GM12875 (cell line): ENCODE data around the gene NFKB1.
"Not testable (repeated sequence)": the region's sequence is repeated elsewhere in the genome, so short reads cannot be mapped to it uniquely, and the experiment has no call there.

ENCODE experiments used
- H3K4me3 ChIP-seq: one replicate; pipeline ENCODE4 v1.5.1; 2011; ENCODE audit warnings: low read depth, low read length, control low read depth
- TF ChIP-seq, protein P1 (sequence below): IDR thresholded peaks from 2 replicates; pipeline ENCODE4 v1.5.1; 2011; ENCODE audit warnings: low read depth, mild to moderate bottlenecking, control low read depth, inconsistent platforms, low read length, moderate library complexity, borderline replicate concordance; ENCODE audit not compliant: insufficient read depth

NFKB1 gene

DNA sequence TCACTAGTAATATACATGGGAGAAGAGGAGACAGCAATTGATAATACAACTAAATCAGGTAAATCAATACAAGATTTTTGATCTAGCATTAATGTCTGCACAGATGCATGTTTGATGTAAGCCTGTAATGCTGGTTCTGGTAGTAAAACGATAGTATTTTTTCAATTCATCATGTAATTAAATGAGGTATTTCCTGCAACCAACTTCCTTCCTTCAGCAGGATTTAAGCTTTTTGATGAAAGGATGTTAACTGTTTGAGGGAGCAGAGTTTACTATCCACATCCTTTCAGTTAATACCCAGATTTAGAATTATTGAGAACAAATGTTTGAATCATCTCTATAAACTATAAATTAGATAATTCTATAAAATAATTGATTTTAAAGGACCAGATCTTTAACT, 31.4 kb upstream of the NFKB1 start:
- TF ChIP-seq, protein P1, sequence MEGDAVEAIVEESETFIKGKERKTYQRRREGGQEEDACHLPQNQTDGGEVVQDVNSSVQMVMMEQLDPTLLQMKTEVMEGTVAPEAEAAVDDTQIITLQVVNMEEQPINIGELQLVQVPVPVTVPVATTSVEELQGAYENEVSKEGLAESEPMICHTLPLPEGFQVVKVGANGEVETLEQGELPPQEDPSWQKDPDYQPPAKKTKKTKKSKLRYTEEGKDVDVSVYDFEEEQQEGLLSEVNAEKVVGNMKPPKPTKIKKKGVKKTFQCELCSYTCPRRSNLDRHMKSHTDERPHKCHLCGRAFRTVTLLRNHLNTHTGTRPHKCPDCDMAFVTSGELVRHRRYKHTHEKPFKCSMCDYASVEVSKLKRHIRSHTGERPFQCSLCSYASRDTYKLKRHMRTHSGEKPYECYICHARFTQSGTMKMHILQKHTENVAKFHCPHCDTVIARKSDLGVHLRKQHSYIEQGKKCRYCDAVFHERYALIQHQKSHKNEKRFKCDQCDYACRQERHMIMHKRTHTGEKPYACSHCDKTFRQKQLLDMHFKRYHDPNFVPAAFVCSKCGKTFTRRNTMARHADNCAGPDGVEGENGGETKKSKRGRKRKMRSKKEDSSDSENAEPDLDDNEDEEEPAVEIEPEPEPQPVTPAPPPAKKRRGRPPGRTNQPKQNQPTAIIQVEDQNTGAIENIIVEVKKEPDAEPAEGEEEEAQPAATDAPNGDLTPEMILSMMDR, result no peak
- H3K4me3 ChIP-seq, result no peak overlapping the region

DNA sequence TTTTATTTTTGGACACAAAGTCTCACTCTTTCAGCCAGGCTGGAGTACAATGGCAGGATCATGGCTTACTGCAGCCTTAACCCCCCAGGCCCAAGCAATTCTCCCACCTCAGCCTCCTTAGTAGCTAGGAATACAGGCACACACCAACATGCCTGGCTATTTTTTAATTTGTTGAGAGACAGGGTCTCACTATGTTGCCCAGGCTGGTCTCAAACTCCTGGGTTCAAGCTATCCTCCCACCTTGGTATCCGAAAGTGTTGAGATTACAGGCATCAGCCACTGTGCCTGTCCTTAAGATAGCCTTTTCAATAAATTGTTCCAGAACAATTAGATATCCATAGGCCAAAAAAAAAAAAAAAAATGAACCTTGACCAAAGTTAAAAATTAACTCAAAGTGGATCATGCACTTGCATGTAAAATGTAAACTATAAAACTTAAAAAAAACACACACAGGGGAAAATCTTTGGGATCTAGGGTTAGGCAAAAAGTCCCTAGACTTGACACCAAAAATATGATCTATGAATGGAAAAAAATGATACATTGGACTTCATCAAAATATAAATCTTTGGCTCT, 28.6 kb upstream of the NFKB1 start:
- TF ChIP-seq, protein P1, result no peak
- no peak overlapping the region for H3K4me3 ChIP-seq

DNA sequence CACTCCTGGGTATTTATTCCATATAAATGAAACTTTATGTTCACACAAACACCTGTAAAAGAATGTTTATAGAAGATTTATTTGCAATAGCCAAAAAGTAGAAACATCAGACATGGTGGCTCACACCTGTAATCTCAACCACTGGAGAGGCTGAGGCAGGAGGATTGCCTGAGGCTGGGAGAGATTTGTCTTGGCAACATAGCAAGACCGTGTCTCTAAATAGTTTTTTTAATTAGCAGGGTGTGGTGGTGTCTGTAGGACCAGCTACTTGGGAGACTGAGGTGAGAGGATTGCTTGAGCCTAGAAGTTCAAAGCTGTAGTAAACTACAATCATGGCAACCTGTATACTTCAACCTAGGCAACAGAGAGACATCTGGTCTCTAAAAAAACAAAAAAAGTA, 27.7 kb upstream of the NFKB1 start:
- H3K4me3 ChIP-seq, result no peak overlapping the region
- TF ChIP-seq, protein P1, result no peak

DNA sequence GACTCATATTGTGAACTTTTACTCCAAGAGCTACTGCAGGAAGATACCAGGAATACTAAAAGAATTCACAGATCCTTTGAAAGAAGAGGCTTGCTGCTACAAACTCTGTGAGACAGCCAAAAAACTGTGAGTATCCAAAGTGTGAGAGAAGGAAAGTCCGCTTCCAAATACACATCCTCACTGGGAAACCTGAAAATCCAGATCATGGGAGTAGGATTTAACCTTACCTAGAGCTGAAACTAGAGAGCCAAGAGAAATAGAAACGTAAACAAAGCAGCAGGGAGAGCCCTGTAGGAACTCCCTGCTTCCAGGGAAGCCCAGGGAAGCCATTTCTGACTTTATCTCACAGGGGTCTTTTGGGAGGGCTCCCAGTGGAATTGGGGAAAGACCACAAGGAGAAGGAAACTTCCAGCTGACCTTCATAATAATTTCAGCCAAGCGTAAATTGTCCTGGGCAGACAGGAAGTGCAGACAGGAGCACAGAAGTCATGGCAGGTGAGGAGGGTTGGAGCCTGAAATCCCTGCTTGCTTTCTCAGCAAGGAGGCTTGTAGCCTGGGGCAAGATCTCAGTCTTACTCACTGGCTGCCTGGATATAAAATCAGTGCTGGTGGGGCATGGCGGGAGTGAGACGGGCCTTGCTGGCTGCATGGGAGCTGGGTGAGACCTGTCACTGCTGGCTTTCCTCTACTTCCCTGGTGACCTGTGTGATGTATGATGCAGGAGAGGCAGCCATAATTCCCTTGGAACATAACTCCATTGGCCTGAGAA, 26.2 kb upstream of the NFKB1 start:
- TF ChIP-seq, protein P1, result no peak
- H3K4me3 ChIP-seq, result no peak overlapping the region

DNA sequence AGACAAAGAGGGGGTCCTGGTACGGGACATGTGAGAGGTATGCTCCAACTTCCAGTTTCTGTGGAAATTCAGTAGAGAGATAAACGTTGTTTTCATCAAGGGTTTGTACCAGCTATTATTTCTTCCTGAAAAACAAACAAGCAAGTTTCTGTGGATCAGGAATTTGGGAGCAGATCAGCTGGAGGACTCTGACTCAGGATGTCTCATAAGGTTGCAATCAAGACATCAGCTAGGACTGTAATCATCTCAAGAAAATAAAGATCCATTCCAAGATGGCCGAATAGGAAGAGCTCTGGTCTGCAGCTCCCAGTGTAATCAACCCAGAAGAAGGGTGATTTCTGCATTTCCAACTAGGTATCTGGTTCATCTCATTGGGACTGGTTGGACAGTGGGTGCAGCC, 23.5 kb upstream of the NFKB1 start:
- H3K4me3 ChIP-seq, result no peak overlapping the region
- TF ChIP-seq, protein P1, result no peak

DNA sequence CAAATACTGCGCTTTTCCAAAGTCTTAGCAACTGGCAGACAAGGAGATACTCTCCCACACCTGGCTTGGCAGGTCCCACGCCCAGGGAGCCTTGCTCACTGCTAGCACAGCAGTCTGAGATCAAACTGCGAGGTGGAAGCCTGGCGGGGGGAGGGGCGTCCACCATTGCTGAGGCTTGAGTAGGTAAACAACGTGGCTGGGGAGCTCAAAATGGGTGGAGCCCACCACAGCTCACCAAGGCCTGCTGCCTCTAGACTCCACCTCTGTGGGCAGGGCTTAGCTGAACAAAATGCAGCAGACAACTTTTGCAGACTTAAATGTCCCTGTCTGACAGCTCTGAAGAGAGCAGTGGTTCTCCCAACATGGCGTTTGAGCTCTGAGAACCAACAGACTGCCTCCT, 23.0 kb upstream of the NFKB1 start:
- TF ChIP-seq, protein P1, result no peak
- no peak overlapping the region for H3K4me3 ChIP-seq

DNA sequence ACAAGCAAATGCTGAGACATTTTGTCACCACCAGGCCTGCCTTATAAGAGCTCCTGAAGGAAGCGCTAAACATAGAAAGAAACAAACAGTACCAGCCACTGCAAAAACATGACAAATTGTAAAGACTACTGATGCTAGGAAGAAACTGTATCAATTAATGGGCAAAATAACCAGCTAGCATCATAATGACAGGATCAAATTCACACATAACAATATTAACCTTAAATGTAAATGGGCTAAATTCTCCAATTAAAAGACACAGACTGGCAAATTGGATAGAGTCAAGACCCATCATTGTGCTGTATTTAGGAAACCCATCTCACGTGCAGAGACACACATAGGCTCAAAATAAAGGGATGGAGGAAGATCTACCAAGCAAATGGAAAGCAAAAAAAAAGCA, 21.3 kb upstream of the NFKB1 start:
- not testable (repeated sequence) for H3K4me3 ChIP-seq
